Lung (tissue), 12 donors: ENCODE measurements around the gene MROH8. TPM values are rescaled to one million over a fixed set of nuclear protein-coding genes. Genes with fewer than 3 reads are reported as not detected.
"Not testable (repeated sequence)": the region's sequence is repeated elsewhere in the genome, so short reads cannot be mapped to it uniquely, and the experiment has no call there.

ENCODE experiments used
- ATAC-seq: fragments of 200-7000 bp; cut with Tn5 transposase; one replicate; pipeline ENCODE4 v1.9.1; 2020; ENCODE audit warnings: moderate number of reproducible peaks; ENCODE audit not compliant: insufficient read depth, low FRiP score
- DNase-seq, 3 donors: peaks; one replicate each; pipeline ENCODE4 v3.0.0-alpha.2; 2013 to 2017
- H3K27ac ChIP-seq, 2 donors: one replicate each; pipeline ENCODE4 v1.5.1; 2013; ENCODE audit warnings: mild to moderate bottlenecking in 2 of 2, moderate library complexity in 2 of 2, control low read depth in 1 of 2, inconsistent platforms in 1 of 2, low read depth in 1 of 2, low read length in 1 of 2
- H3K27me3 ChIP-seq, 3 donors: one replicate each; pipeline ENCODE4 v1.5.1; 2013; ENCODE audit warnings: low read length in 2 of 3; ENCODE audit not compliant: control insufficient read depth in 3 of 3, insufficient read depth in 3 of 3
- H3K36me3 ChIP-seq, 4 donors: one replicate each; pipeline ENCODE4 v1.5.1; 2013; ENCODE audit warnings: low read length in 4 of 4, mild to moderate bottlenecking in 1 of 4, moderate library complexity in 1 of 4; ENCODE audit not compliant: control insufficient read depth in 4 of 4, insufficient read depth in 4 of 4
- H3K4me1 ChIP-seq, 5 donors: one replicate each; pipeline ENCODE4 v1.5.1; 2013; ENCODE audit warnings: low read length in 5 of 5, mild to moderate bottlenecking in 2 of 5, moderate library complexity in 1 of 5; ENCODE audit not compliant: control insufficient read depth in 5 of 5, insufficient read depth in 5 of 5
- H3K4me3 ChIP-seq: one replicate; pipeline ENCODE4 v1.5.1; 2013; ENCODE audit warnings: mild to moderate bottlenecking, control low read depth, moderate library complexity
- H3K9ac ChIP-seq, 2 donors: one replicate each; pipeline ENCODE4 v1.5.1; 2013; ENCODE audit warnings: low read length in 2 of 2, control low read depth in 1 of 2; ENCODE audit not compliant: insufficient read depth in 1 of 2
- H3K9me3 ChIP-seq, 4 donors: one replicate each; pipeline ENCODE4 v1.5.1; 2013; ENCODE audit warnings: low read length in 3 of 4, mild to moderate bottlenecking in 1 of 4, moderate library complexity in 1 of 4; ENCODE audit not compliant: control insufficient read depth in 4 of 4, insufficient read depth in 3 of 4
- WGBS, 2 donors: extraction: QIAGEN DNeasy Blood & Tissue Kit; methylation state at CpG; one replicate each; pipeline ENCODE4 v1.1.7; 2013; 5-methylcytosine and 5-hydroxymethylcytosine counted together
- polyA plus RNA-seq, 2 donors: library from polyadenylated mRNA; stranded (reverse); fragments of 200-250 nt; gene quantifications; one replicate each; pipeline ENCODE4 v1.2.1, GENCODE V29; 2013
- total RNA-seq, 2 donors: library from RNA; depleted of rRNA in 1 of 2; stranded (reverse); fragments of >200 nt in 1 of 2; gene quantifications; one replicate each; pipeline ENCODE4 v1.2.1, GENCODE V29; 2014 to 2021
- TF ChIP-seq, protein P1 (sequence below): IDR thresholded peaks from 2 replicates; pipeline ENCODE4 v1.5.1; 2012; ENCODE audit warnings: mild to moderate bottlenecking; ENCODE audit errors: control extremely low read depth, extremely low read depth
- donor health status: control.
- donor health status: control.
- donor health status: Bipolar disorder and iron deficiency.
- donor health status: healthy.
- donor health status: DM: yes; HTN: yes; CAD: no.

MROH8 gene
- total and polyA plus RNA-seq, 4 donors, result 0.84 to 4.0 (median 2.5) TPM

GRCh38 chr20:37072293-37073196 is 106.8 kb downstream of the MROH8 start:
- H3K9ac ChIP-seq, result no peak overlapping the region
- H3K36me3 ChIP-seq, result peaks cover 0 to 6% (median 4%) of the 10 kb centered on the region in 4 donors
- WGBS, 2 donors, result 78 to 90% methylated on average over 17 of the region's 17 CpGs
- TF ChIP-seq, protein P1, sequence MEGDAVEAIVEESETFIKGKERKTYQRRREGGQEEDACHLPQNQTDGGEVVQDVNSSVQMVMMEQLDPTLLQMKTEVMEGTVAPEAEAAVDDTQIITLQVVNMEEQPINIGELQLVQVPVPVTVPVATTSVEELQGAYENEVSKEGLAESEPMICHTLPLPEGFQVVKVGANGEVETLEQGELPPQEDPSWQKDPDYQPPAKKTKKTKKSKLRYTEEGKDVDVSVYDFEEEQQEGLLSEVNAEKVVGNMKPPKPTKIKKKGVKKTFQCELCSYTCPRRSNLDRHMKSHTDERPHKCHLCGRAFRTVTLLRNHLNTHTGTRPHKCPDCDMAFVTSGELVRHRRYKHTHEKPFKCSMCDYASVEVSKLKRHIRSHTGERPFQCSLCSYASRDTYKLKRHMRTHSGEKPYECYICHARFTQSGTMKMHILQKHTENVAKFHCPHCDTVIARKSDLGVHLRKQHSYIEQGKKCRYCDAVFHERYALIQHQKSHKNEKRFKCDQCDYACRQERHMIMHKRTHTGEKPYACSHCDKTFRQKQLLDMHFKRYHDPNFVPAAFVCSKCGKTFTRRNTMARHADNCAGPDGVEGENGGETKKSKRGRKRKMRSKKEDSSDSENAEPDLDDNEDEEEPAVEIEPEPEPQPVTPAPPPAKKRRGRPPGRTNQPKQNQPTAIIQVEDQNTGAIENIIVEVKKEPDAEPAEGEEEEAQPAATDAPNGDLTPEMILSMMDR, result no peak
- DNase-seq (no peak), ATAC-seq (no peak)
- no peaks in the 10 kb centered on the region for H3K4me1 ChIP-seq
- H3K27ac ChIP-seq, result no peak overlapping the region
- no peaks in the 10 kb centered on the region for H3K27me3 ChIP-seq
- no peak overlapping the region for H3K4me3 ChIP-seq
- H3K9me3 ChIP-seq, result peaks cover 0 to 4% (median 0%) of the 10 kb centered on the region in 4 donors

DNA sequence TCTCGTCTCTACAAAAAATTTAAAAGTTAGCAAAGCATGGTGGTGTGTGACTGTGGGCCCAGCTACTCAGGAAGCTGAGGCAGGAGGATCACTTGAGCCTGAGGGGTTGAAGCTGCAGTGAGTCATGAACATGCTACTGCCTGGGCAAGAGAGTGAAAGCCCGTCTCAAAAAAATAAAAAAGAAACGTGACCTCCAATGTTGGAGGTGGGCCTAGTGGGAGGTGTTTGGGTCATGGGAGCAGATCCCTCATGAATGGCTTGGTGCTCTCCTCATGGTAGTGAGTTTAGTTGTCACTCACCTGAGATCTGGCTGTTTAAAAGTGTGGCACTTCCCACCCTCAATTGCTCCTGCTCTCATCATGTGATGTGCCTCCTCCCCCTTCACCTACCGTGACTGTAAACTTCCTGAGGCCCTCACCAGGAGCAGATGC is 107.9 kb downstream of the MROH8 start:
- 72 to 75% methylated on average over 4 of the region's 4 CpGs for WGBS, 2 donors

GRCh38 chr20:37069563-37069962 is 109.8 kb downstream of the MROH8 start:
- 89 to 98% methylated on average over 3 to 18 of the region's 25 CpGs for WGBS, 2 donors
- DNase-seq, H3K27ac ChIP-seq: not testable (repeated sequence)

More for the DNA sequence above, 107.9 kb downstream of the MROH8 start:
- peaks cover 0 to 4% (median 0%) of the 10 kb centered on the region in 4 donors for H3K9me3 ChIP-seq
- H3K27ac ChIP-seq, result no peak overlapping the region
- H3K4me1 ChIP-seq, result no peaks in the 10 kb centered on the region
- no peak for DNase-seq
- TF ChIP-seq, protein P1, result no peak
- H3K27me3 ChIP-seq, result no peaks in the 10 kb centered on the region
- H3K36me3 ChIP-seq, result peaks cover 0 to 11% (median 5%) of the 10 kb centered on the region in 4 donors
- no peak for ATAC-seq
- H3K9ac ChIP-seq, result no peak overlapping the region
- no peak overlapping the region for H3K4me3 ChIP-seq

DNA sequence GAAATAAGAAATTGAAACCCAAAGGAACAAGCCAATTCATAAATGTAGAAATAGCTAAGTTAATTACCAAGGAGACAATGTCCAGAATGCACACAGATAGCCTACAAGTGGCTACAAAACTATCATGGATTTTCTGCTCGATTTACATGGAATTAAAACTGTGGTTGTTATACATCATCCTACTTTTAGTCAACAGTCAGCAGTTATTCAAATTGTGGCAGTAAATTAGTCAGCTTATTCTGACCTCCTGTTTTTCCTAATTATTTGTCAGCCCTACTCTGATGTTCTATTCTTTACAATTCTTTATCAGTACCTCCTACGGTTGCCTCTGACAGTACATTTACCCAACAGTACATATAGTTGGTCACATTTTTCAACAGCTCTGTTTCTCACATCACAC is 113.2 kb downstream of the MROH8 start:
- H3K9me3 ChIP-seq, result no peaks in the 10 kb centered on the region
- WGBS, 2 donors, result 95 to 96% methylated on average over 2 of the region's 2 CpGs
- no peaks in the 10 kb centered on the region for H3K27me3 ChIP-seq
- H3K4me3 ChIP-seq, result no peak overlapping the region
- H3K27ac ChIP-seq, result no peak overlapping the region
- no peak overlapping the region for H3K9ac ChIP-seq
- no peaks in the 10 kb centered on the region for H3K4me1 ChIP-seq
- DNase-seq (no peak), ATAC-seq (no peak)
- peaks cover 3 to 13% (median 6%) of the 10 kb centered on the region in 4 donors for H3K36me3 ChIP-seq
- TF ChIP-seq, protein P1, result no peak

More at GRCh38 chr20:37069563-37069962, 109.8 kb downstream of the MROH8 start:
- not testable (repeated sequence) for ATAC-seq, H3K9me3 ChIP-seq, H3K4me3 ChIP-seq, H3K27me3 ChIP-seq, H3K9ac ChIP-seq, H3K4me1 ChIP-seq
- H3K36me3 ChIP-seq, result peaks cover 0 to 12% (median 6%) of the 10 kb centered on the region in 4 donors
